Measurements from ENCODE around the gene LRRC75B. TPM values are rescaled to one million over a fixed set of nuclear protein-coding genes. Genes with fewer than 3 reads are reported as not detected.

LRRC75B gene
- total RNA-seq, 1 donor from 2014 or later, result 5.6 TPM

- Histone ChIP-seq H3K36me3 (peaks cover 34% of the 10 kb centered on the region), H3K4me1 (peaks cover 81% of the 10 kb centered on the region), H3K27ac (replicated peaks) (peak overlapping the region; percentile 89), H3K4me3 (no peak overlapping the region), H3K27me3 (ENCODE audit: low read depth) (no peaks in the 10 kb centered on the region), H3K9me3 (replicated peaks) (no peaks in the 10 kb centered on the region)
- intact Hi-C loops (cut with micrococcal nuclease), result no loop called here
- TF ChIP-seq CTCF (IDR thresholded peaks at IDR 0.05; ENCODE audit: borderline replicate concordance), result no peak
- no peak for DNase-seq
Observed at GRCh38 chr22:24564376-24565058, 28.4 kb downstream of the LRRC75B start.

- H3K9me3 ChIP-seq (replicated peaks), result no peaks in the 10 kb centered on the region
- peaks cover 90% of the 10 kb centered on the region for H3K4me1 ChIP-seq
- intact Hi-C loops (cut with micrococcal nuclease), result no loop called here
- H3K4me3 ChIP-seq, result no peak overlapping the region
- no peak for TF ChIP-seq CTCF (IDR thresholded peaks at IDR 0.05; ENCODE audit: borderline replicate concordance)
- H3K27ac ChIP-seq (replicated peaks), result peak overlapping the region; percentile 89
- H3K36me3 ChIP-seq, result peaks cover 34% of the 10 kb centered on the region
- DNase-seq, result no peak
- H3K27me3 ChIP-seq (ENCODE audit: low read depth), result no peaks in the 10 kb centered on the region
Observed at GRCh38 chr22:24563246-24563645, 29.6 kb downstream of the LRRC75B start.

GRCh38 chr22:24559471-24559870 lies 33.4 kb downstream of the LRRC75B start:
- intact Hi-C loops (cut with micrococcal nuclease), result no loop called here
- Histone ChIP-seq H3K4me1 (peaks cover 84% of the 10 kb centered on the region), H3K27ac (replicated peaks) (peak overlapping the region; percentile 42)

GRCh38 chr22:24555165-24556039 lies 37.5 kb downstream of the LRRC75B start, which contains the start of gene SNRPD3:
TSS of gene SNRPD3 (plus strand) at chr22:24555999. CDS start at chr22:24557675, 1,676 bp downstream.
- intact Hi-C loops (cut with micrococcal nuclease), result no loop called here
- Histone ChIP-seq H3K4me1 (peaks cover 88% of the 10 kb centered on the region), H3K4me3 (peak within 1 kb of the TSS; percentile 97), H3K27me3 (ENCODE audit: low read depth) (no peaks in the 10 kb centered on the region), H3K36me3 (peaks cover 32% of the 10 kb centered on the region), H3K9me3 (replicated peaks) (no peaks in the 10 kb centered on the region), H3K27ac (replicated peaks) (peak within 1 kb of the TSS; percentile 94)
- DNase-seq, result peak; percentile 100
- TF ChIP-seq CTCF (IDR thresholded peaks at IDR 0.05; ENCODE audit: borderline replicate concordance), result peak; percentile 54

More at GRCh38 chr22:24559471-24559870, 33.4 kb downstream of the LRRC75B start:
- H3K4me3 ChIP-seq, result no peak overlapping the region
- no peaks in the 10 kb centered on the region for H3K27me3 ChIP-seq (ENCODE audit: low read depth)
- no peak for DNase-seq
- no peak for TF ChIP-seq CTCF (IDR thresholded peaks at IDR 0.05; ENCODE audit: borderline replicate concordance)
- H3K9me3 ChIP-seq (replicated peaks), result no peaks in the 10 kb centered on the region
- H3K36me3 ChIP-seq, result peaks cover 35% of the 10 kb centered on the region

GRCh38 chr22:24554313-24555164 lies 38.3 kb downstream of the LRRC75B start, which contains the start of gene GUCD1:
TSS of gene GUCD1 (minus strand) at chr22:24555138. CDS start at chr22:24554991, 147 bp downstream.
- peak within 1 kb of the TSS; percentile 94 for H3K27ac ChIP-seq (replicated peaks)
- H3K4me1 ChIP-seq, result peaks cover 89% of the 10 kb centered on the region
- peak; percentile 22 for DNase-seq
- TF ChIP-seq CTCF (IDR thresholded peaks at IDR 0.05; ENCODE audit: borderline replicate concordance), result no peak
- peak within 1 kb of the TSS; percentile 97 for H3K4me3 ChIP-seq
- intact Hi-C loops (cut with micrococcal nuclease), result no loop called here
- H3K36me3 ChIP-seq, result peaks cover 29% of the 10 kb centered on the region
- no peaks in the 10 kb centered on the region for H3K27me3 ChIP-seq (ENCODE audit: low read depth)
- no peaks in the 10 kb centered on the region for H3K9me3 ChIP-seq (replicated peaks)
